Measurements from ENCODE around the gene ZNF423. TPM values are rescaled to one million over a fixed set of nuclear protein-coding genes. Genes with fewer than 3 reads are reported as not detected.

Gene ZNF423
- polyA plus RNA-seq, 1 of the 3 experiments (the other 2 are of a cell fraction), result 1.2 TPM

- H3K9me2 ChIP-seq, result no peaks in the 10 kb centered on the region
- H3K27me3 ChIP-seq (ENCODE audit: insufficient read depth), result no peaks in the 10 kb centered on the region
- CTCF ChIA-PET, result interaction anchor here (0.7 to 1.3 kb wide), 9 partner anchors 9 to 331 kb away, joined by 3 to 6 read pairs (median 4); no protein-coding TSS in a partner anchor
- no peak overlapping the region; a peak in 1 of 4 replicates for H3K27ac ChIP-seq (ENCODE audit: low read depth in 2 of 2, low read length in 1 of 2)
- H4K20me1 ChIP-seq (ENCODE audit: insufficient read depth), result no peaks in the 10 kb centered on the region
- H3K4me2 ChIP-seq, result no peak overlapping the region
- H3K9me3 ChIP-seq, result no peaks in the 10 kb centered on the region
- DNase-seq, result peak; percentile 55
- H3K4me3 ChIP-seq (ENCODE audit: low read depth in 2 of 2, low read length in 1 of 2), result no peak overlapping the region
- no peaks in the 10 kb centered on the region for H3K79me2 ChIP-seq (ENCODE audit: insufficient read depth)
- no peaks in the 10 kb centered on the region for H3F3A ChIP-seq (replicated peaks; ENCODE audit: insufficient read depth)
- TF ChIP-seq CTCF (IDR thresholded peaks at IDR 0.05) (peak; percentile 17; the same call in 1 of the 2 replicates), ELF1 (IDR thresholded peaks at IDR 0.05) (no peak), MAX (IDR thresholded peaks at IDR 0.05; ENCODE audit: low read depth) (no peak)
- POLR2A ChIA-PET, result interaction anchor here (1.0 kb wide), 1 partner anchor 118 kb away, joined by 3 read pairs; no protein-coding TSS in a partner anchor
- no peak overlapping the region for H3K9ac ChIP-seq
- H2AFZ ChIP-seq (ENCODE audit: low read depth), result no peak overlapping the region
- no peaks in the 10 kb centered on the region for H3K36me3 ChIP-seq (replicated peaks in 1 of 2; ENCODE audit: control insufficient read depth in 1 of 2, insufficient read depth in 2 of 2, low read length in 1 of 2)
- H3K4me1 ChIP-seq (ENCODE audit: control insufficient read depth in 1 of 2, insufficient read depth in 2 of 2, low read depth in 1 of 2, low read length in 1 of 2), result peaks cover 0 to 48% of the 10 kb centered on the region in 2 experiments; a peak in 2 of 4 replicates
- 45% methylated on average over 7 of the region's 9 CpGs for WGBS (ENCODE audit: low lambda C conversion rate)
Observed at GRCh38 chr16:49739381-49739780, 116.5 kb downstream of the ZNF423 start.

- ChIA-PET POLR2A (no interaction called here), CTCF (interaction anchor here (0.7 to 1.3 kb wide), 9 partner anchors 14 to 330 kb away, joined by 3 to 6 read pairs (median 4); no protein-coding TSS in a partner anchor)
- Histone ChIP-seq H3K9ac (no peak overlapping the region), H3K9me2 (no peaks in the 10 kb centered on the region), H3K27ac (ENCODE audit: low read depth in 2 of 2, low read length in 1 of 2) (no peak overlapping the region; a peak in 1 of 4 replicates), H3F3A (replicated peaks; ENCODE audit: insufficient read depth) (no peaks in the 10 kb centered on the region), H3K4me2 (no peak overlapping the region), H3K9me3 (no peaks in the 10 kb centered on the region), H3K79me2 (ENCODE audit: insufficient read depth) (no peaks in the 10 kb centered on the region), H3K36me3 (replicated peaks in 1 of 2; ENCODE audit: control insufficient read depth in 1 of 2, insufficient read depth in 2 of 2, low read length in 1 of 2) (no peaks in the 10 kb centered on the region), H3K27me3 (ENCODE audit: insufficient read depth) (no peaks in the 10 kb centered on the region), H3K4me3 (ENCODE audit: low read depth in 2 of 2, low read length in 1 of 2) (no peak overlapping the region), H3K4me1 (ENCODE audit: control insufficient read depth in 1 of 2, insufficient read depth in 2 of 2, low read depth in 1 of 2, low read length in 1 of 2) (peaks cover 0 to 42% of the 10 kb centered on the region in 2 experiments; a peak in 2 of 4 replicates), H4K20me1 (ENCODE audit: insufficient read depth) (no peaks in the 10 kb centered on the region), H2AFZ (ENCODE audit: low read depth) (no peak overlapping the region)
- no peak for DNase-seq
- TF ChIP-seq YY1 (IDR thresholded peaks at IDR 0.05; ENCODE audit: low read depth) (no peak), TCF12 (IDR thresholded peaks at IDR 0.05) (no peak), EZH2phosphoT487 (IDR thresholded peaks at IDR 0.05; ENCODE audit: borderline replicate concordance, low read depth) (no peak), REST (IDR thresholded peaks at IDR 0.05; ENCODE audit: low read depth, low read length) (no peak), MXI1 (IDR thresholded peaks at IDR 0.05; ENCODE audit: low read depth, low read length) (no peak), NRF1 (IDR thresholded peaks at IDR 0.05; ENCODE audit: low read depth, low read length) (no peak), RXRA (IDR thresholded peaks at IDR 0.05; ENCODE audit: borderline replicate concordance, low read depth) (no peak), NFIC (IDR thresholded peaks at IDR 0.05; ENCODE audit: borderline replicate concordance) (no peak), CHD2 (IDR thresholded peaks at IDR 0.05; ENCODE audit: low read length, partially characterized antibody) (no peak), ZBTB33 (IDR thresholded peaks at IDR 0.05; ENCODE audit: borderline replicate concordance, low read depth) (no peak), GATA2 (CRISPR knock-in tag; IDR thresholded peaks at IDR 0.05) (no peak), GABPA (IDR thresholded peaks at IDR 0.05; ENCODE audit: low read depth) (no peak), MEF2A (IDR thresholded peaks at IDR 0.05; ENCODE audit: borderline replicate concordance, low read depth) (no peak), RCOR1 (IDR thresholded peaks at IDR 0.05; ENCODE audit: low read length) (no peak), TAF1 (IDR thresholded peaks at IDR 0.05; ENCODE audit: borderline replicate concordance, low read depth, low read length) (no peak), JUND (IDR thresholded peaks at IDR 0.05) (no peak), FOXJ3 (CRISPR knock-in tag; IDR thresholded peaks at IDR 0.05) (no peak), EP300 (IDR thresholded peaks at IDR 0.05; ENCODE audit: borderline replicate concordance in 1 of 2, low read depth in 1 of 2, low read length in 1 of 2) (no peak), TEAD4 (IDR thresholded peaks at IDR 0.05; ENCODE audit: borderline replicate concordance, insufficient read depth) (no peak)
- 59% methylated on average over 3 of the region's 3 CpGs for WGBS (ENCODE audit: low lambda C conversion rate)
Observed at GRCh38 chr16:49738832-49739231, 117.1 kb downstream of the ZNF423 start.
